GM12873 (cell line): ENCODE results near the gene GUCY2D.

Source experiments
- TF ChIP-seq, protein P1 (sequence below): IDR thresholded peaks from 2 replicates; pipeline ENCODE4 v1.5.1; 2012; ENCODE audit warnings: low read depth, mild to moderate bottlenecking, moderate library complexity, low read length, control low read depth; ENCODE audit not compliant: insufficient read depth; ENCODE audit errors: missing control alignments

The GUCY2D gene

DNA sequence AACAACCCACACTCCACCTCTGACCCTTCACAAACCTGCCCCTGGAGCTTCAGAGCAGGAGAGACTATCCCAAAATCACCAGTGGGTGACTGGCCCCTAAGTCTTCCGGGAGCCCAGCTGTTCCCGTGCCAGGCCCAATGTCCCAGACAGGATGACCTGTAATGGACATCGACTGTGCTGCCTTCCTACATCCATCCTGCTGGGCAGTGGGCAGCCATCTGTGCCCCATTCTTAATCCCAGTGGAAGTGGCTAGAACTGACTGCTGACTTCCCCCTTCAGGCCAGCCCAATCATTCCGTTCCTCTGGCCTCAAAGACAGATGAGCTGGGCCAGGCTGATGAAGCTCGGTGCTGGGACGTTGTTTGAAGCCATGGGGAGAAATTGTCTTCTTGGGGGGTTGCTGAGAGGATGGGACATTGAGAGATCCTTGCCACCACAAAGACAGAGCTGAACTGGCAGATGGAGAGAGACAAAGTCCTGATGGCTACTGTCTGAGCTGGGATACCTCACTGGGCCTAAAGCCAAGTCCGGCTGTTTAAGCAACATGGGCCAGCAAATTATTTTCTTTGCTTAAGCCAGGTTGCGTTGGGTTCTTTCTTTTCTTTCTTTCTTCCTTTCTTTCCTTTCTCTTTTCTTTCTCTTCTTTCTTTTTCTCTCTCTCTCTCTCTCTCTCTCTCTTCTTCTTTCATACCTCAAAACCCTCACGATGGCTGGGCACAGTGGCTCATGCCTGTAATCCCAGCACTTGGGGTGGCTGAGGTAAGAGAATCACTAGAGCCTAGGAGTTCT is 18.6 kb downstream of the GUCY2D start:
- TF ChIP-seq, protein P1, sequence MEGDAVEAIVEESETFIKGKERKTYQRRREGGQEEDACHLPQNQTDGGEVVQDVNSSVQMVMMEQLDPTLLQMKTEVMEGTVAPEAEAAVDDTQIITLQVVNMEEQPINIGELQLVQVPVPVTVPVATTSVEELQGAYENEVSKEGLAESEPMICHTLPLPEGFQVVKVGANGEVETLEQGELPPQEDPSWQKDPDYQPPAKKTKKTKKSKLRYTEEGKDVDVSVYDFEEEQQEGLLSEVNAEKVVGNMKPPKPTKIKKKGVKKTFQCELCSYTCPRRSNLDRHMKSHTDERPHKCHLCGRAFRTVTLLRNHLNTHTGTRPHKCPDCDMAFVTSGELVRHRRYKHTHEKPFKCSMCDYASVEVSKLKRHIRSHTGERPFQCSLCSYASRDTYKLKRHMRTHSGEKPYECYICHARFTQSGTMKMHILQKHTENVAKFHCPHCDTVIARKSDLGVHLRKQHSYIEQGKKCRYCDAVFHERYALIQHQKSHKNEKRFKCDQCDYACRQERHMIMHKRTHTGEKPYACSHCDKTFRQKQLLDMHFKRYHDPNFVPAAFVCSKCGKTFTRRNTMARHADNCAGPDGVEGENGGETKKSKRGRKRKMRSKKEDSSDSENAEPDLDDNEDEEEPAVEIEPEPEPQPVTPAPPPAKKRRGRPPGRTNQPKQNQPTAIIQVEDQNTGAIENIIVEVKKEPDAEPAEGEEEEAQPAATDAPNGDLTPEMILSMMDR = no peak

DNA sequence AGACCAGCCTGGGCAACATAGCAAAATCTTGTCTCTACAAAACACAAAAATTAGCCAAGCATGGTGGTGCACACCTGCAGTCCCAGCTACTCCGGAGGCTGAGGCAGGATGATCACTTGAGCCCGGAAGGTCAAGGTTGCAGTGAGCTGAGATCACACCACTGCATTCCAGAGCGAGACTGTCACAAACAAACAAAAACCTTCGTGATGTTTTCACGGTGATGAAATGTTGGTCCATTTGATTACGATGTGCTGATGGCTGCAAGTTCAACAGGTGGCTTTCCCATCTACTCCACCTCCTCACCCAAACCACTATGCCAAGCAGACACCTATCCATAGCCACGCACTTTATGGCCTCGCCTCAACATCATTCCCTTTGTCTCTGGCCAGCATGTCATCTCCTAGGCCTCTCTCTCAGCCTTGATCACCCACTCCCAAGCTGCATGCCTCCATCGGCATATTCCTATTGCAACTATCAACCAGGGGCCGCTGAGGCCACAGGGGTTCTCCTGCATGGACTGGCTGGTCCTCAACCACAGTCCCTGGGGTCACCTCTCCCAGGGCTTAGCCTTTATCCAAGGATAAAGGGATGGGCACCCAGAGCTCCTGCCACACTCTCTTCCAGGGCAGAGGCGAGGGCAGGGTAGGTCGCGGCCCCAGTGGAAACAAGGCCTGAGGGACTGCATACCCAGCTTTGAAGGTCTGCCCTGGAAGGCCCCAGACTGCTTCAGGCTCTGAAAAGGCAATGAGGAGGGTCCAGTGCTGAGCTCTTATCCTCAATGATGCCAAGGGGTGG is 19.3 kb downstream of the GUCY2D start:
- TF ChIP-seq, protein P1 = no peak

DNA sequence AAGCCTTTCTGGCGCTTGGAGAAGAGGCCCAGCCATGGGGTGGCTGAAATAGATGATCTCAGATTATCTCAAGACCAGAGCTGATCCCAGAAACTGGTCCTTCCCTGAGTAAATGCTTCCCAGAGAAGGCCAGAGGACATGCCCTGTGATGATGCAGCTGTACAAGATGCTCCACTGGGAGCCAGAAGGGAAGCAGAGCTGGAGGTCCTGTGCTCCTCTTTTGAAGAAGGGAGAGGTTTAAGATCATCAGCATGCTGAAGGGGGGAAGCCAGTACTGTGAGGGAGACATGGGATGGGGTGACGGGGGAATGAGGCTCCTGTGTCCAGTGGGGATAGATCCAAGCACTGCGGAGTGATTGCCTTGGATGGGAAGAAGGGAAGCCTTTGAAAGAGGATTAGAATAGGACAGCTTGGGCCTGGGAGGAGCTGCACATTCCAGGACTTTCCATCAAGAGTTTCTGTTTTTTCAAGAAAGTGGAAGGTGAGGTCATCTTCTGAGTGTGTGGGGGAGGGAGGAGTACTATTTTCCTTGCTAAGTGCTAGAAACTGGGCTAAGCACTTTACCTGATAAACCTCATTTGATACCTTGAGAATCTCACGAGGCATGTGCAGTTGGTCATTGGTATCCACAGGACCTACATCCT is 20.1 kb downstream of the GUCY2D start:
- TF ChIP-seq, protein P1 = no peak

DNA sequence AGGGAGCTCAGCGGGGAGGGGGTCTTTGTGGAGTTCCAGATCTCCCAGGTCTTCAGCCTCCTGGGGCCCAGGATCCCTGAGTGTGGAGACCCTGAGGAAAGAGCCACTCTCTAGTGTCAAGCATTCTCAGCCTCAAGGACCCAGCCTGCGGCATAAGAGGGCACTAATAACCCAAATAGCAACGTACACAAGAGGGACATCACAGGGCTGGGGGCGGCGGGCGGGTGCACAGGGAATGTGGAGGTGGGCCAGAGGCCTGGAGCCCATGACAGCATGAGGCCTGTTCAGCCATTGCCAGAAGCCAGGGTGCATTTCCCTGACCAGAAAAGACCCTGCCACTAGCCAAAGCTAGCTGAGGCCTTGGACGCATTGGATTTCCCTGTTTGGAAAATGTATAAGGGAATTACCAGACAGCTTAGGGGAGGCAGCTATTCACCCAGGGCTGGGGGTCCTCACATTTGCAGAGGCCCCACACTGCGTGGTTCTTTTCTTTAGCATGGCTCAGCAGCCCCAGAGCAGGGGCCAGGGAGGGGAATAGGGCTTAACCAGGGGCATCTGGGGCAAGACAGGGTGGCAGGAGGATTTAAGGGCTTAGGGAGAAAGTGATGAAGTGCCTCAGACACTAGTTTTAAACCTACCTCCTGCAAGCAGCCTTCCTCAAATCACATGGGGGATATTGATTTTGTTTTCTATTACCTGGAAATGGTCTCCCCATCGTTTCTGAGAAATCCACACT is 22.9 kb downstream of the GUCY2D start:
- TF ChIP-seq, protein P1 = no peak

DNA sequence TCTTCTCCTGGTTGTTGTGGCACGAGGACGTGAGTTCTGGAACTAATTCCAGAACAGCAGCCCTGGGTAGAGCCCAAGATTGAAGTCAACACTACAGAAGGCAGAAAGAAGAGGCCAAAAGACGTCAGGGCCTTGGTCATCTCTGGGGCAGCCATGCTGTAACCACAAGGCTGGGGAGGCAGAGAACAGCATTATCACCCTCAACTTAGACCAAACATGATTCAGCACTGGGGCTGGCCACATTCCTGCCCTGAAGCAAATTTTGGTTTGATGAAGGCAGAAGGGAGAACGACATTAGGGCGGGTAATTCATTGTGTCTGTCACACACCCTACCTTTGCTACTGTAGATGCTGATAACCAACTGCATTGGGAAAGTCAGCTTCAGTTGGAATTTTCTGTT is 26.7 kb downstream of the GUCY2D start:
- TF ChIP-seq, protein P1 = no peak

DNA sequence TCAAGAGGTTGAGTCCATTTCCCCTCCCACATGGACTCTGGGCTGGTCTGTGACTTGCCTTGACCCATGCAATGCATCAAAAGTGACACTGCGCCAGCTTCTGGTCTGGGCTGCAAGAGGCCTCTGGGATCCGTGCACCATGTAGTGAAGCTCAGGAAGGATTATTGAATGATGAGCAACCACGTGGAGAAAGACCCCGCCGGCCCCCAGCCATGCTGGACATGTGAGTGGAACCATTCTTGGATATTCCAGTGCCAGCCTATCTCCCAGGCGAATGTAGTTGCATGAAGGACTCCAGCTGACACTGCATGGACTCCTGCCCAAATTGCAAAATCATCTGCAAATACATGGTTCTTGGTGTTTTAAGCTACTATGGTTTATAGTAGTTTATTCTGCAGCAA is 28.8 kb downstream of the GUCY2D start:
- TF ChIP-seq, protein P1 = no peak

DNA sequence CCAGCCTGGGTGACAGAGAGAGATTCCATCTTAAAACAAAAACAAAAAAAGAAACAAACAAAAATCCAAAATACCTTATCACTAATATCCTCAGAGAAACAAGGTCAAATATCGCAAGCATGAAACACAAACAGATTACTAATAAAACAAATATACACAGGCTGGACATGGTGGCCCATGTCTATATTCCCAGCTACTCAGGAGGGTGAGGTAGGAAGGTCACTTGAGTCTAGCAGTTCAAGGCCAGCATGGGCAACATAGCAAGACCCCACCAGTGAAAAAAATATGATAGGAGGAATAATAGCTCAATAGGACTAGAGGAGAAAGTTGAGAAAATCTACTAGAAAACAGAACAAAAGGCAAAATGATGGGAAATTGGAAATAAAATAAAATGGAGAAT is 29.5 kb downstream of the GUCY2D start:
- TF ChIP-seq, protein P1 = no peak
